HEK293 (cell line): Measurements from ENCODE around the gene ZNF280D.

ENCODE experiments used
- CTCF ChIA-PET: fragments of 350-600 bp; formaldehyde crosslinking; extraction: SDS; loops from one replicate; lab custom pipeline; 2021; ENCODE audit warnings: antibody characterized with exemption; lab: Yijun Ruan, JAX
- POLR2A ChIA-PET: fragments of 300-600 bp; formaldehyde crosslinking; extraction: SDS; loops from one replicate; lab custom pipeline; 2020; ENCODE audit warnings: antibody characterized with exemption, inconsistent platforms; lab: Yijun Ruan, JAX
- H3K27ac ChIP-seq: fragments of 200-500 bp; sonication (Bioruptor generic); 2 replicates; pipeline ENCODE4 v1.5.1; 2014; ENCODE audit warnings: low read depth, low read length, control low read depth, inconsistent platforms; ENCODE audit errors: extremely low read depth
- H3K36me3 ChIP-seq, 2 experiments: fragments of 200-500 bp in 1 of 2; sonication (Bioruptor generic) in 1 of 2; 1 replicate in 1 of 2; 2 replicates in 1 of 2; pipeline ENCODE4 v1.5.1; 2014 to 2017; ENCODE audit warnings: inconsistent platforms in 2 of 2, low read length in 2 of 2; ENCODE audit not compliant: control insufficient read depth in 2 of 2, insufficient read depth in 1 of 2
- H3K4me1 ChIP-seq: fragments of 200-500 bp; sonication (Bioruptor generic); 2 replicates; pipeline ENCODE4 v1.5.1; 2014; ENCODE audit warnings: mild to moderate bottlenecking, low read length, inconsistent platforms; ENCODE audit not compliant: control insufficient read depth, insufficient read depth
- H3K4me3 ChIP-seq: 2 replicates; pipeline ENCODE4 v1.5.1; 2011; ENCODE audit warnings: low read depth, mild to moderate bottlenecking, control low read depth, low read length, moderate library complexity
- H3K9me3 ChIP-seq: fragments of 200-500 bp; sonication (Bioruptor generic); 2 replicates; pipeline ENCODE4 v1.5.1; 2014; ENCODE audit warnings: low read depth, low read length, inconsistent platforms; ENCODE audit not compliant: control insufficient read depth, insufficient read depth
- GLI2 ChIP-seq: fragments of 450-650 bp; formaldehyde crosslinking; IDR thresholded peaks from 2 replicates; pipeline ENCODE4; 2017; ENCODE audit warnings: missing biosample characterization, missing genetic modification characterization, low read depth, borderline replicate concordance
- HIC1 ChIP-seq: fragments of 450-650 bp; formaldehyde crosslinking; IDR thresholded peaks from 2 replicates; pipeline ENCODE4 v1.5.1; 2016; ENCODE audit warnings: missing biosample characterization, missing genetic modification characterization
- HOXC10 ChIP-seq: sonication (generic); formaldehyde crosslinking; IDR thresholded peaks from 2 replicates; pipeline ENCODE4 v1.8.1; 2023; ENCODE audit warnings: mild to moderate bottlenecking, missing genetic modification reagents
- KLF1 ChIP-seq: fragments of 450-650 bp; formaldehyde crosslinking; IDR thresholded peaks from 2 replicates; pipeline ENCODE4 v1.5.1; 2016; ENCODE audit warnings: missing biosample characterization, missing genetic modification characterization
- KLF17 ChIP-seq: fragments of 450-650 bp; formaldehyde crosslinking; IDR thresholded peaks from 2 replicates; pipeline ENCODE4 v1.5.1; 2016; ENCODE audit warnings: missing biosample characterization, missing genetic modification characterization
- KLF8 ChIP-seq: fragments of 450-650 bp; formaldehyde crosslinking; IDR thresholded peaks from 2 replicates; pipeline ENCODE4 v1.5.1; 2016; ENCODE audit warnings: missing biosample characterization, missing genetic modification characterization
- SALL2 ChIP-seq: fragments of 450-650 bp; formaldehyde crosslinking; IDR thresholded peaks from 2 replicates; pipeline ENCODE4 v1.5.0; 2017; ENCODE audit warnings: missing biosample characterization, mild to moderate bottlenecking, missing genetic modification characterization, borderline replicate concordance
- SCRT1 ChIP-seq: fragments of 450-650 bp; formaldehyde crosslinking; IDR thresholded peaks from 2 replicates; pipeline ENCODE4 v1.5.1; 2016; ENCODE audit warnings: missing biosample characterization, missing genetic modification characterization, borderline replicate concordance
- SP7 ChIP-seq: fragments of 450-650 bp; formaldehyde crosslinking; IDR thresholded peaks from 2 replicates; pipeline ENCODE4 v1.5.1; 2016; ENCODE audit warnings: missing biosample characterization, missing genetic modification characterization
- ZNF114 ChIP-seq: fragments of 450-650 bp; formaldehyde crosslinking; IDR thresholded peaks from 2 replicates; pipeline ENCODE4 v1.5.0; 2017; ENCODE audit warnings: missing biosample characterization, missing genetic modification characterization
- ZNF133 ChIP-seq: fragments of 450-650 bp; formaldehyde crosslinking; IDR thresholded peaks from 2 replicates; pipeline ENCODE4 v1.5.1; 2016; ENCODE audit warnings: missing biosample characterization, missing genetic modification characterization
- ZNF184 ChIP-seq: fragments of 450-650 bp; IDR thresholded peaks from 2 replicates; pipeline ENCODE4 v1.5.1; 2018; ENCODE audit warnings: missing biosample characterization, mild to moderate bottlenecking, missing genetic modification characterization
- ZNF239 ChIP-seq: fragments of 450-650 bp; formaldehyde crosslinking; IDR thresholded peaks from 2 replicates; pipeline ENCODE4 v1.5.1; 2016; ENCODE audit warnings: missing biosample characterization, missing genetic modification characterization
- ZNF248 ChIP-seq: fragments of 450-650 bp; formaldehyde crosslinking; IDR thresholded peaks from 2 replicates; pipeline ENCODE4 v1.5.1; 2017; ENCODE audit warnings: missing biosample characterization, missing genetic modification characterization
- ZNF266 ChIP-seq: fragments of 450-650 bp; formaldehyde crosslinking; IDR thresholded peaks from 2 replicates; pipeline ENCODE4 v1.5.1; 2016; ENCODE audit warnings: missing biosample characterization, missing genetic modification characterization, low read depth
- ZNF335 ChIP-seq: fragments of 450-650 bp; formaldehyde crosslinking; conservative IDR thresholded peaks from 2 replicates; pipeline ENCODE4 v1.5.1; 2016; ENCODE audit warnings: missing biosample characterization, missing genetic modification characterization
- ZNF423 ChIP-seq: fragments of 450-650 bp; formaldehyde crosslinking; IDR thresholded peaks from 2 replicates; pipeline ENCODE4 v1.5.1; 2016; ENCODE audit warnings: missing biosample characterization, missing genetic modification characterization
- ZNF426 ChIP-seq: fragments of 450-650 bp; formaldehyde crosslinking; IDR thresholded peaks from 2 replicates; pipeline ENCODE4 v1.5.1; 2017; ENCODE audit warnings: missing biosample characterization, missing genetic modification characterization, mild to moderate bottlenecking, inconsistent platforms, moderate library complexity
- ZNF48 ChIP-seq: fragments of 450-650 bp; formaldehyde crosslinking; IDR thresholded peaks from 2 replicates; pipeline ENCODE4 v1.5.1; 2016; ENCODE audit warnings: missing biosample characterization, missing genetic modification characterization
- ZNF501 ChIP-seq: fragments of 450-650 bp; formaldehyde crosslinking; IDR thresholded peaks from 2 replicates; pipeline ENCODE4 v1.5.1; 2016; ENCODE audit warnings: missing biosample characterization, missing genetic modification characterization
- ZNF544 ChIP-seq: fragments of 450-650 bp; formaldehyde crosslinking; IDR thresholded peaks from 2 replicates; pipeline ENCODE4 v1.5.0; 2017; ENCODE audit warnings: missing biosample characterization, missing genetic modification characterization
- ZNF558 ChIP-seq: fragments of 450-650 bp; formaldehyde crosslinking; IDR thresholded peaks from 2 replicates; pipeline ENCODE4 v1.5.1; 2016; ENCODE audit warnings: missing biosample characterization, missing genetic modification characterization
- ZNF585B ChIP-seq: fragments of 450-650 bp; formaldehyde crosslinking; IDR thresholded peaks from 2 replicates; pipeline ENCODE4 v1.5.1; 2016; ENCODE audit warnings: missing biosample characterization, missing genetic modification characterization
- ZNF626 ChIP-seq: fragments of 450-650 bp; sonication (Bioruptor Pico); formaldehyde crosslinking; IDR thresholded peaks from 2 replicates; pipeline ENCODE4 v1.5.1; 2018; ENCODE audit warnings: missing biosample characterization, missing genetic modification characterization, inconsistent platforms
- ZNF639 ChIP-seq: fragments of 450-650 bp; formaldehyde crosslinking; IDR thresholded peaks from 2 replicates; pipeline ENCODE4 v1.5.1; 2016; ENCODE audit warnings: missing biosample characterization, missing genetic modification characterization
- ZNF704 ChIP-seq: fragments of 450-650 bp; formaldehyde crosslinking; IDR thresholded peaks from 2 replicates; pipeline ENCODE4 v1.5.1; 2016; ENCODE audit warnings: missing biosample characterization, missing genetic modification characterization
- ZNF777 ChIP-seq: fragments of 450-650 bp; formaldehyde crosslinking; IDR thresholded peaks from 2 replicates; pipeline ENCODE4 v1.5.1; 2017; ENCODE audit warnings: missing biosample characterization, missing genetic modification characterization, borderline replicate concordance
- ZNF791 ChIP-seq: fragments of 450-650 bp; formaldehyde crosslinking; IDR thresholded peaks from 2 replicates; pipeline ENCODE4 v1.5.1; 2016; ENCODE audit warnings: missing biosample characterization, missing genetic modification characterization
- ZNF792 ChIP-seq: fragments of 450-650 bp; formaldehyde crosslinking; IDR thresholded peaks from 2 replicates; pipeline ENCODE4 v1.5.1; 2016; ENCODE audit warnings: missing biosample characterization, missing genetic modification characterization
- ZSCAN23 ChIP-seq: fragments of 450-650 bp; formaldehyde crosslinking; IDR thresholded peaks from 2 replicates; pipeline ENCODE4 v1.5.1; 2016; ENCODE audit warnings: missing biosample characterization, missing genetic modification characterization

Gene ZNF280D

GRCh38 chr15:56778761-56779160 is 45.5 kb upstream of the ZNF280D start:
- H3K4me3 ChIP-seq, result no peak overlapping the region
- ChIA-PET POLR2A (no interaction called here), CTCF (no interaction called here)
- no peak overlapping the region for H3K27ac ChIP-seq
- H3K36me3 ChIP-seq, result no peaks in the 10 kb centered on the region
- no peaks in the 10 kb centered on the region for H3K4me1 ChIP-seq
- H3K9me3 ChIP-seq, result no peaks in the 10 kb centered on the region
- TF ChIP-seq KLF17, result no peak
- TF ChIP-seq ZNF791, result no peak
- no peak for TF ChIP-seq ZNF626 (tag by site-specific recombination)
- TF ChIP-seq ZNF544 (tag by site-specific recombination), result no peak
- no peak for TF ChIP-seq ZNF335 (tag by site-specific recombination)
- TF ChIP-seq ZNF48 (tag by site-specific recombination), result no peak
- no peak for TF ChIP-seq ZNF114 (tag by site-specific recombination)
- TF ChIP-seq SALL2 (tag by site-specific recombination), result no peak
- no peak for TF ChIP-seq ZNF704 (tag by site-specific recombination)
- no peak for TF ChIP-seq ZNF239 (tag by site-specific recombination)
- no peak for TF ChIP-seq ZNF266
- TF ChIP-seq KLF8 (tag by site-specific recombination), result no peak
- no peak for TF ChIP-seq HOXC10
- TF ChIP-seq ZNF501 (tag by site-specific recombination), result no peak
- TF ChIP-seq ZNF558 (tag by site-specific recombination), result no peak
- TF ChIP-seq ZNF585B (tag by site-specific recombination), result no peak

GRCh38 chr15:56776839-56777238 is 43.5 kb upstream of the ZNF280D start:
- no peaks in the 10 kb centered on the region for H3K9me3 ChIP-seq
- TF ChIP-seq ZNF426 (tag by site-specific recombination) (no peak), ZNF792 (no peak), SALL2 (tag by site-specific recombination) (no peak), SP7 (tag by site-specific recombination) (no peak), ZNF777 (tag by site-specific recombination) (no peak), ZNF133 (tag by site-specific recombination) (no peak)
- TF ChIP-seq, all 188 proteins: peak for 0
- ChIA-PET CTCF (no interaction called here), POLR2A (no interaction called here)
- Histone ChIP-seq H3K4me3 (no peak overlapping the region), H3K36me3 (no peaks in the 10 kb centered on the region), H3K27ac (no peak overlapping the region), H3K4me1 (no peaks in the 10 kb centered on the region)

- Histone ChIP-seq H3K27ac (no peak overlapping the region), H3K4me3 (no peak overlapping the region), H3K36me3 (no peaks in the 10 kb centered on the region), H3K9me3 (no peaks in the 10 kb centered on the region), H3K4me1 (no peaks in the 10 kb centered on the region)
- ChIA-PET CTCF (interaction anchor here (0.6 kb wide), 1 partner anchor 14 kb away, joined by 4 read pairs; no protein-coding TSS in a partner anchor), POLR2A (interaction anchor here (0.7 kb wide), 1 partner anchor 31 kb away, joined by 5 read pairs; no protein-coding TSS in a partner anchor)
- TF ChIP-seq SCRT1 (no peak), ZNF639 (tag by site-specific recombination) (no peak), ZNF423 (tag by site-specific recombination) (no peak), SALL2 (tag by site-specific recombination) (no peak), GLI2 (tag by site-specific recombination) (no peak), ZNF184 (tag by site-specific recombination) (no peak), ZNF248 (no peak), HIC1 (no peak), KLF1 (tag by site-specific recombination) (no peak), ZNF791 (no peak), ZSCAN23 (tag by site-specific recombination) (no peak)
These were observed 42.3 kb upstream of the ZNF280D start for GRCh38 chr15:56775641-56776040.
